Measurements from ENCODE around the gene ERVV-1.
A peak's percentile ranks its signal among the peaks of the same experiment; 100 is the strongest.
"Not testable (repeated sequence)": the region's sequence is repeated elsewhere in the genome, so short reads cannot be mapped to it uniquely, and the experiment has no call there.

ERVV-1 gene, protein sequence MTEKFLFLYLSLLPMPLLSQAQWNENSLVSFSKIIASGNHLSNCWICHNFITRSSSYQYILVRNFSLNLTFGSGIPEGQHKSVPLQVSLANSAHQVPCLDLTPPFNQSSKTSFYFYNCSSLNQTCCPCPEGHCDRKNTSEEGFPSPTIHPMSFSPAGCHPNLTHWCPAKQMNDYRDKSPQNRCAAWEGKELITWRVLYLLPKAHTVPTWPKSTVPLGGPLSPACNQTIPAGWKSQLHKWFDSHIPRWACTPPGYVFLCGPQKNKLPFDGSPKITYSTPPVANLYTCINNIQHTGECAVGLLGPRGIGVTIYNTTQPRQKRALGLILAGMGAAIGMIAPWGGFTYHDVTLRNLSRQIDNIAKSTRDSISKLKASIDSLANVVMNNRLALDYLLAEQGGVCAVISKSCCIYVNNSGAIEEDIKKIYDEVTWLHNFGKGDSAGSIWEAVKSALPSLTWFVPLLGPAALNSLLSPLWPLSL

DNA sequence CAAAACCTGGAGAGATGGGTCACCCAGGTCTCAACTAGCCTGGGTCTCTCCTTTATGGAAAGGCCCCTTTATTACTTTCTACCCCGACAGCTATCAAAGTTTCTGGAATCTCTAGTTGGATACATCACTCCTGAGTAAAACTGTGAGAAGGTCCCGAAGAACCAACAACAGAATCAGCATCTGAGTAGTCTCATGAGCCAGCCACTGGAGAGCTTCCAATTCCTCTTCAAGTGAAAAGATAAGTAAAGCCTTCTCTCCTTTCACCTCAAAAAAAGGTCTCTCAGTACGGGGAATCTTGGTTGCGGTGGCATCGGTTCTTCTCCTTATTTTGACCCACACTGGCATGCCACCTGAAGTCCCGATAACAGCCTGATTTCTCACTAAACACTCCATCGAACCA, at the start of gene ERVV-1:
Gene ERVV-1, plus strand, starts transcription at position 301 of the 400 bp plus-strand sequence. CDS start 170 bp downstream, outside the sequence.
- no peak for DNase-seq (ENCODE audit: low spot score)

DNA sequence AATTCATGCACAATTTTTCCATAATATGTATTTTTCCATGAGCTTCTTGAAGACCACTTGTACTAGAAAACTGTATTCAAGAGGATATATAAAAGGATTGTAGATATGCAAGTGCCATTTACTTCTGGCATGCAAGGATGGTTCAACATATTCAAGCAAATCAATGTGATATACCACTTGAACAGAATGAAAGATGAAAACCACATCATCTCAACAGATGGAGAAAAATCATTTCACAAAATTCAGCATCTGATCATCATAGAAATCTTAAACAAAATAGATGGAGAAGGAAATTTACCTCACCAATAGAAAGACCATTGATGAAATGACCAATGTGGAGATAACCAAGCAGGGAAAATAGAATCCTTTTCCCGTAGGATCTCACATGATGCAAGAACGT, 45.9 kb upstream of the ERVV-1 start:
- no peak for DNase-seq (ENCODE audit: low spot score)

DNA sequence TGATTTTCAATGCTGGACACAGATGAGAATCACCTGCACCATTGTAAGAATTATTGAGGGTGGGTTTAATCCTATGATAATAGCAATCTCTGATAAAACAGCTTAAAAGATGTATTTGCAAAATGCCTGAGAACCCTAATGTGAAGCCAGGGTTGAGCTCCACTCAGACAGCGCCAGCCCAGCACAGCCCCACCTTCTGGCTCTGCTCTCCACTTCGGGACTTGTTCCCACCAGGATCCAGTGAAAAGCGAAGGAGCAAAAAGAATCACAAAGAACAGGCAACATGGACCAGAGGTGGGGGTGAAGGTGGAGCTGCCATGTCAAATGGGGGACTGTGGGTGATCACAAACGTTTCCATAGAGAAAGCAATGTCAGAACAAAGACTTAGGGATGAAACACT, 32.4 kb upstream of the ERVV-1 start:
- DNase-seq (ENCODE audit: low spot score) = no peak

DNA sequence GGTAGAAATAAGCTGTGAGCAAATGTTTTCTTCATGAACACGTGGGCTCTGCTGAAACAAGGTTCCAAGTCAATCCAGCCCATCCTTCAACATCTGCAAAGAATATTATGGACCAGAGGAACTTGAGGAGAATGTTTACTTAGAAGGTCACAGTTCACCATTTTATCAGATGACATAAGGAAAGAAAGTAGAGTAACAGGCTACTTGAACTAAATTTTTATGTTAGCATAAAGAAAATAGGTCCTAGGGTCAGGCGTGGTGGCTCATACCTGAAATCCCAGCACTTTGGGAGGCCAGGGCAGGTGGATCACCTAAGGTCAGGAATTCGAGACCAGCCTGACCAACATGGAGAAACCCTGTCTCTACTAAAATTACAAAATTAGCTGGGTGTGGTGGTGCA, 30.6 kb upstream of the ERVV-1 start:
- DNase-seq (ENCODE audit: low spot score) = not testable (repeated sequence)

DNA sequence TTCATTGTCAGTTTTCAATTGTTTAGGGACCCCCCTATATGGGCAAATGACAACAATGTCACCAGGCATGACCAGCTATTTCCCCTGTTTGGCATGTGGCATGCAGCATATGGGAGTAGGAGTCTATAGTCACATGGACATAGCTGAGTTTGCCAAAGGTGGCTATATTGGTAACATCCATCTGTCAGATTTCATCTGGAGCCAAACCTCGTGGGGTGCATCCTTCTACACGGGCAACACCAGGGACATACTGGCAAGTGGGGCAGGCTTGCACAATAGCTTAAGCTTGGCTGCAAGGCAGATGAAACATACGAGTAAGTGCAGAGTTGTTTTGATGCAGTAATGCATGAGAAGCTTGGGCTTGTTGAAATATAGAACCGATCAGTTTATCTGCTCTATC, 26.5 kb upstream of the ERVV-1 start:
- no peak for DNase-seq (ENCODE audit: low spot score)

DNA sequence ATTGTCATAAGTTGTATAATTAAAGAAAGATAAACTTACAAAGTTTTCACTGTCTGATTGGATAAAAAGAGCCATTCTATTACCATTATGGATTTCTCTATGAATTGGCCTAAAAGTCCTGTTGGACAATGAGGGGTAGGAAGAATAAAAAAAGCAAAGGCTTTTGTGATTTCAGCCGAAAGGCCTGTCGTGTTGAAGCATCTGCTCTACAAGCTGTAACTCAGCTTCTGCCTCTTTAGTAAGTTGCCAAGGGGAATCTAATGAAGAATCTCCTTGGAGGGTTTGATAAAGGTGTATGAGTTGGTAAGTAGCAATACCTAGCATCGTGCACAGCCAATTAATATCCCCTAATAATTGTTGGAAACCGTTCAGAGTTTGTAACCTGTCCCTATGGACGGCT, 25.2 kb upstream of the ERVV-1 start:
- DNase-seq (ENCODE audit: low spot score) = no peak

DNA sequence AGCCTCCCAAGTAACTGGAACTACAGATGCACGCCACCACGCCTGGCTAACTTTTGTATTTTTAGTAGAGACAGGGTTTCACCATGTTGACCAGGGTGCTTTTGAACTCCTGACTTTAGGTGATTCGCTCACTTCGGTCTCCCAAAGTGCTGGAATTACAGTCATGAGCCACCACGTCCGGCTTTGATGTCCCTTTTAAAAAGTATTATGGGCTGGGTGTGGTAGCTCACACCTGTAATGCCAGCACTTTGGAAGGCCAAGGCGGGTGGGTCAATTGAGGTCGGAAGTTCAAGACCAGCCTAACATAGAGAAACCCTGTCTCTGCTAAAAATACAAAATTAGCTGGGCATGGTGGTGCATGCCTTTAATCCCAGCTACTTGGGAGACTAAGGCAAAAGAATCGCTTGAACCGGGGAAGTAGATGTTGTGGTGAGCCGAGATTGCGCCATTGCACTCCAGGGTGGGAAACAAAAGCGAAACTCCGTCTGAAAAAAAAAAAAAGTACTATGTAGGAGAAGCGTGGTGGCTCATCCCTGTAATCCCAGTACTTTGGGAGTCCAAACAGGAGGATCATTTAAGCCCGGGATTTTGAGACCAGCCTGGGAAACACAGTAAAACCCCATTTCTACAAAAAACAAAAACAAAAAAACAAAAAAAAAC, 22.8 kb upstream of the ERVV-1 start:
- DNase-seq (ENCODE audit: low spot score) = no peak

DNA sequence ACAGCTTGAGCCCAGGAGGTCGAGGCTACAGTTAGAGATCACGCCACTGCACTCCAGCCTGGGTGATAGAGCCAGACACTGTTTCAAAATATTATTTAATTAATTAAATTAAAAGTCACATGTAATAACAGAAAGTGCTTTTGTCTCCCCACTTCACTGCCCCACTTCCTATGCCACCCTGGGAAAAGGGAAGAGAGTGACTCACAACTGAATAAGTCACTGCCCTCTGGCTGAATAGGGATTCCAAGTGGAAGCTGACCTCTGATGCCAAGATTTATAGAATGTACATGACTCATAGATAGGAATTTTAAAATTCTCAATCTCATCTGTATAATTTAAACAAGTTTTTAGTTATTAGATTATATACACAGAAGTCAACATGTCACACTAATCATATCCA, 22.2 kb upstream of the ERVV-1 start:
- peak; percentile 56 for DNase-seq (ENCODE audit: low spot score)

DNA sequence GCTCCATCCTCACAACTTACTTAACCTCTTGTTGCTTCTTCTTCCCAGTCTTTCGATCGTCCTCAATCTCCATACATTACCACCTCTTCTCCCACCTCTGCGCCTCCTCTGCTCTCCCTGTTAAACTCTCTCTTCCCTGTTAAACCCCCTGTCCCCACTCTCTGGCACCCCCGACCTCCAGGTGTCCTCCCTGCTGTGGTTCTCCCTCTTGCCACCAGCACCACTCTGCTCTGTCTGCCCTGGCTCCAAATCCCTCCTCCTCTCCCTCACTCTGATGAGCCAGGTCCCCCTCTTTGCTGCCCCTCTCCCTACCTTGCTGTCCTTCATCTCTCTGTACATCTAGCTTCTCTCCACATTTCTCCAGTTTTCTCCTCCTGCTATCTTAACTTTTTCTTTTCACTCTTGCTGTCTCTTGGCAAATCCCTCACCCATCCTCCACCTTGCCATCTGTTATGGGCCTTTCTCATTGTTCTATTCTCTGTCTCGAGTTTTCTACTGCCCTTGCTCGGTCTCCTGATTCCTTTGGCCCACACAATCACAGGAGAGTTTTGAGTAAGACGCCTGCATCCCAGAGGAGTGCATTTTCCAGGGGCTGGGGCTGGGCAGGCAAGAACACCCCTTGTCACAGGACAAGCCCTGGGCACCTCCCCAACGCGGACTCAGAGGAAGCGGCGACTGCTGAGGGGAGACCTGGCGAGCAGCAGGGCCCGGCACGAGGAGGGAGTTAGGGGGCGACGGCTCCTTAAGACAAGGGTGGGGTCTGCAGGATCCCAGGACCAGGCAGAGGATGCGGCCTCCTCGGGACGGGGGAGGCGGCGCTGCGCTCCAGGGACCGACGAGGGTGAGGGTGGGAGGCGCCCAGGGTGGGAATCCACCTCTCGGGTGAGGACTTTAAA, 21.4 kb upstream of the ERVV-1 start:
- no peak for DNase-seq (ENCODE audit: low spot score)

DNA sequence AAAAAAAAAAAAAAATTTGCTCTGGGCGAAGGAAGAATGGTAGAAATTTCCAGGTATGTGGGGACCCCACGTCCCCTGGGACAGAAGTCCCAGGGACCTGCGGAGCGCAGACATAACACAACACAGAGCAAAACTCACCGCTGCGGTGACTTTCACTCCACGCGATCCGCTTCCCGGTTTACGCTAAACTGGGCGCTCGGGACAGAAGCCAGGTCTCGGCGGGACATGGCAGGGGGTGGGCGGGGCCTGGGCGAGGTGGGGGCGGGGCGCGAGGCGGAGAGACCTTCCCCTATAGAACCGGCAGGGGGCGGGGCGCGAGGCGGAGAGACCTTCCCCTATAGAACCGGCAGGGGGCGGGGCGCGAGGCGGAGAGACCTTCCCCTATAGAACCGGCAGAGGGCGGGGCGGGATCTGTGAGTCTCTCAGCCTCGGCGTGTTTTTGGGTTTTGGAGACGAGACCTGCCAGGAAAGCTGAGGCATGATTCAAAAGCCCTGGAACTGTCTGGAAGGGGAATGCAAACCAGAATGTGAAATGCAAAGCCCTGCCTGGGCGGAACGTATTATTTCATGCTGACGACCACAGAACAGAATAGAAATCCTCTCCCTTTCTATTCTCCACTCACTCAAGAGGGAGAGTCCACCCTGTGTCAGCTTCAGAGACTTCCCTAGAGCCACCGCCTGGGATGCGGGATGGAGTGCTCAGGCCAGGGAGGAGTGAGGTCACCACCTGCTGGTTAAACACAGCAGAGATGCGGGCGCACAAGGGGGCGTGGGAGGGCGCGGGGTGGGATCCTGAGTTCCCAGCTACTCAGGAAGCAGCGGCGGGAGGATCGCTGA, 20.2 kb upstream of the ERVV-1 start:
- no peak for DNase-seq (ENCODE audit: low spot score)

DNA sequence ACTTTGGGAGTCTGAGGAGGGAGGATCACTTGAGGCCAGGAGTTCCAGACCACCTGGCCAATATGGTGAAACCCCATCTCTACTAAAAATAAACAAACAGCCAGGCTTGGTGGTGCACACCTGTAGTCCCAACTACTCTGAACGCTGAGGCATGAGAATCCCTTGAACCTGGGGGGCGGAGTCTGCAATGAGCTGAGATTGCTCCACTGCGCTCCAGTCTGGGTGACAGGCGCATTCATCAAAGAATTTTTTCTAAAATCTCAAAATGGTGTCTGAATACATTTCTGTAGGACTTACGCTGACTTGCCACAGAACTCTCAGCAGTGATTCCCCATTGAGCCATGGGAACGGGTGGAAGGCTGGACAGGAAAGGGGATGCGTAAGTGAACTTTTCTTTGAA, 18.0 kb upstream of the ERVV-1 start:
- no peak for DNase-seq (ENCODE audit: low spot score)

DNA sequence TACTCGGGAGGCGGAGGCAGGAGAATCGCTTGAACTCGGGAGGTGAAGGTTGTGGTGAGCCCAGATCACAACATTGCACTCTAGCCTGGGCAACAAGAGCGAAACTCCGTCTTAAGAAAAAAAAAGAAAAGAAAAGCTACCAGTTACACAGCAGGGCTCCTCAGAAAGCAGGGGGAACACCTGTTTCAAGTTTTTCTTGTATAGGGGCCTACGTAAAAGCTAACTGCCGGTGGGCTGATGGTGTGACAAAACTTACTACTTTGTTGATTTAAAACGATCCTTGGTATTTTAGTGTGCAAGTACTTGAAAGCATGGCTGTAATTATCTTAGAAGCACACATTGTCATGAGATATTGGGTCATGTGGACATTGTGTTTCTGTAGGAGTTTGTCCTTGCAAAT, 15.7 kb upstream of the ERVV-1 start:
- no peak for DNase-seq (ENCODE audit: low spot score)

DNA sequence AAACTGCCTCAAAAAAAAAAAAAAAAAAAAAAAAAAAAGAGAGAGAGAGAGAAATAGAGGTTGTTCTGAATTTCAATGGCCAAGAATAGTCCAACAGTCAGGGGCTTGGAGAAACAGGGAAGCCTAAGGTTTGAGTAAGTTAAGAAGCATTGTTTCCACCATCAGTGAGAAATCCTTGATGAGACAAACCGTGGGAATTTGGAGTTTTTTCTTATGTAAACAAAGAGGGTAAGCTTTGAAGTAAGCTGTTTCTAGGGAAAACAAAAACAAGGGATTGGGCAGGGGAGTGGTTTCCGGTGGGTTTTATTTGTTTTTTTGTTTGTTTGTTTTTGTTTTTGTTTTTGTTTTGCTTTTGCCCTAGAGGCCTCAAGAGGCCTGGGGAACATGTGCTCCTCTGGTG, 11.2 kb upstream of the ERVV-1 start:
- no peak for DNase-seq (ENCODE audit: low spot score)

DNA sequence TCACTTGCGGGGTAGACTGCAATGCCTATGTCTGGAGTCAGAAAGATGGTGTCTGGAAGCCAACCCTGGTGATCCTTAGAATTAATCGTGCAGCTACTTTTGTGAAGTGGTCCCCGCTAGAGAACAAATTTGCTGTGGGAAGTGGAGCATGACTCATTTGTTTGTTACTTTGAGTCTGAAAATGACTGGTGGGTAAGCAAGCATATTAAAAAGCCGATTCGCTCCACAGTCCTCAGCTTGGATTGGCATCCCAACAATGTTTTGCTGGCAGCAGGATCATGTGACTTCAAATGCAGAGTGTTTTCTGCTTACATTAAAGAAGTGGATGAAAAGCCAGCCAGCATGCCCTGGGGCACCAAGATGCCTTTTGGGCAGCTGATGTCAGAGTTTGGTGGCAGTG, 9.5 kb upstream of the ERVV-1 start:
- no peak for DNase-seq (ENCODE audit: low spot score)

DNA sequence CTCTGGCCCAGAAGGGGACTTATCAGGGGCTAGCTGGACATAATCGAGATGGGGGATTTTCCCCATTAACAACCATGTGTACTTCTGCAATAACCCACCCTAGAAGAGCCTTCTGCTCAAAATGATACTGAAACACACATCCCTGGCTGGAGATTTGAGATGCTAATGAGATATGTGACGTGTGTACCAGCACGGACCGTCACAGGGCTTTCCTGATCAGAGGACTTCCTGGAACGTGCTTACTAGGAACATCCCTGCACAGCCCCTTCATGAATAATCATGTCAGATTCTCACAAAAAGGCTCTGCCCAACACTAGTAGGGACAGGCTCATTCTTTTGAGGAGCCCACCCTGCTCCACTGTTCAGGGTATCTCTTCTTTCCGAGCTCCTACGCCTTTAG, 6.5 kb upstream of the ERVV-1 start:
- DNase-seq (ENCODE audit: low spot score) = no peak

DNA sequence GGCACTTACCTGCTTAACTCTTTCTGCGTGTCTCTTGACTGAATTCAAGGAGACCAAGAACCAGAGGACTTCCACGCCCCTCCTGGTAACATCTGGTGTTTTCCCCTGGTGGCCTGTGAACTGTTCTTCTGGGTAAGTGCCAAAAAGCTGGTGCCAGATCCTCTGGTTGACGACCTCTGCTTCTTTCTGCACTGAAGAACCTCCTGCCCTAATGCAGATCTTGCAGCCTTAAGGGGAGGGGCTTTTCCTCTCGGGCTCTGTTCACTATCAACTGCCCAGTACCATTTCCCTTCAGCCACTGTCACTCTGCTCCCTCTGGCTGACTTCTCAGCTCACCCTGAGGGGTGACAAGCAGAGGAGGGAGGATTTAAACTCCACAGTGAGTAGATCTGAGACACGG, 6.1 kb upstream of the ERVV-1 start:
- no peak for DNase-seq (ENCODE audit: low spot score)

DNA sequence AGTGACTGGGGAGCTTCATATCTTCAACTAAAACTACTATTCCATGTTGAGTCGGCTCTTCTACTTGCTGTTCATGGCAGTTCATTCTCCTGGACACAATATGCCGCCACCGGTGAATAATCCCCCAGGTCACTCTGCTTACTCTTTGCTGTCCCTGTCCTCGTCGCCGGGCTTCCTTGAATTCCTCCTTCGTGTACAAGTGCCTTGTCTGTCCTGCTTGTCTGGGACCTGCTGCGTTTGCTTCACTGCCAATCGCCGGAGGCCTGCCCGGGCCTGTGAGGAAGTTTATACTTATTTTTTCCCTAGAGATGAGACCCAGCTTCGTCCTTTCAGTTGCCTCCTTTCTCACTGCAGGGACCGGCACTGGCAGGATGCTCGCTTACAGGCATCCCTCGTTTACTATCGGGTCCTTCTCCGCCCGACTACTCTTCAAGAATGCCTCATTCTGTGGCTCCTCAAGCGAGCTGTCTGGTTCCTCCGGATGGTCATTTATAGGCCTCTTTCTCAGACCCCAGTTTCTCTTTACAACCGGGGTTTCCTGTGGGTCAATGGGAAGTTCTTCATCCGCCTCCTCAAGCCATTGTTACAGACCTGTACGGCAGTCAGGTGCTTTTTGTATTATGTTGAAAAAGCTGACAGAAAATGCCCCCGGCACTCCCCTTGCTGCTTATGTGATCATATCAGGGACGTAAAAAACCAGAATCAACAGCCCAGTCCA, 5.5 kb upstream of the ERVV-1 start:
- no peak for DNase-seq (ENCODE audit: low spot score)

DNA sequence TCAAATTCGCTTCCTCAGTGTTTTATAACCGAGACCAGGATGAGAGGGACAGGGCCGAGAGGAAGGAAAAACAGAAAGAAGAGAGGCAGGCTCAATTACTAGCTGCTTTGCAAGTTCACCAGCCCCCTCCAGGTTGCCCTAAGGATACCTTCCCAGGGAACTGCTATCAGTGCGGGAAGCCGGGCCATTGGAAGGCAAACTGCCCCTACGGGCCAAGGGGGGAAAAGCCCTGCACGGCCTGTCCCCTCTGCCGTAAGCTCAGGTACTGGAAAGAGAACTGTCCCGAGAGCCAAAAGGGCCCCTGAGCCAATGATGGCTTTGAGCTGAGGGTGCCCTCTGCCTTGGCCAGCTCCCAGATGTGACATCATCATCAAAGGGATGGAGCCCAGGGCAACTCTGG, 3.2 kb upstream of the ERVV-1 start:
- DNase-seq (ENCODE audit: low spot score) = no peak

DNA sequence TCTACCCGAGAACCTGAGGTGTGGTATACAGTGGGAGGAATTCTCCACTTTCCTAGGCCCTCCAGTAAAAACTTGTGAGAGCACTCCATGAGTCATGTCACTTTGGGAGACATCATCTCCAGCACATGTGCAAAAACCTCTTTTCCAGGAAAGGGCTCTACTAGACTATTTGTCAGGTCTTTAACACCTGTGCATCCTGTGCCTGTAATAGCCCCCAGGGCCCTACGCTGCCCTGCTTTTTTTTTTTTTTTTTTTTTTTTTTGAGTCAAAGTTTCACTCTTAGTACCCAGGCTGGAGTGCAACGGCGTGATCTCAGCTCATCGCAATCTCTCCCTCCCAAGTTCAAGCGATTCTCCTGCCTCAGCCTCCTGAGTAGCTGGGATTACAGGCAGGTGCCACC, 1.7 kb upstream of the ERVV-1 start:
- no peak for DNase-seq (ENCODE audit: low spot score)

DNA sequence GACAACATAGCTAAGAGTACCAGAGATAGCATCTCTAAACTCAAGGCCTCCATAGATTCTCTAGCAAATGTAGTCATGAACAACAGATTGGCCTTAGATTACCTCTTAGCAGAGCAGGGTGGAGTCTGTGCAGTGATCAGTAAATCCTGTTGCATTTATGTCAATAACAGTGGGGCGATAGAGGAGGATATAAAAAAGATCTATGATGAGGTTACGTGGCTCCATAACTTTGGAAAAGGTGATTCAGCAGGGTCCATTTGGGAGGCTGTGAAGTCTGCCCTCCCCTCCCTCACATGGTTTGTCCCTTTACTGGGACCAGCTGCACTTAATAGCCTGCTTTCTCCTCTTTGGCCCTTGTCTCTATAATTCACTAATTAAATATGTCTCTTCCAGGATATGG, 1.4 kb downstream of the ERVV-1 start:
- DNase-seq (ENCODE audit: low spot score) = no peak

DNA sequence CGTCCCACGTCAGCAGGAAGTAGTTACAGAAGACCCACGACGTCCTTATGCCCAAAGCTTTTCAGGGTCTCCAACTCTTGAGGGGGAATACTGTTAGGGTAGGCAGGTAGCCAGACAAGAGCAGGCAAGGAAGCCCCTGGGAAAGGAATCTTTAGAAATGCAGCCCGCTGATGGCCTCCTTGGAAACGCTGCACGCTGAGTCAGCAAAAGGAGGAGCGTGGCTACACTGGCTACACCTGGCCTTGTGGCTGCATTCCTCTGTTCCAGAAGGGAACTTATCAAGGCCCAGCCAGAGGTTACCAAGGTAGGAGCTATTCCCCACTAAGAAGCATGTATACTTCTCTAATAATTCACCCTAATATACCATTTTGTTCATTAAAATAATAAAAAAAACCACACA, 2.0 kb downstream of the ERVV-1 start:
- no peak for DNase-seq (ENCODE audit: low spot score)
